Transverse colon (tissue), 4 donors: ENCODE results near the gene WNT5B.

Experiments
- CTCF ChIP-seq, 5 experiments: fragments of 200-600 bp in 3 of 5; fragments of 450-650 bp in 2 of 5; sonication (generic) in 3 of 5; IDR thresholded peaks; 1 replicate in 2 of 5; 2 replicates in 3 of 5; pipeline ENCODE4 v1.5.1; 2016 to 2017; ENCODE audit warnings: antibody characterized with exemption in 5 of 5, inconsistent platforms in 3 of 5, mild to moderate bottlenecking in 2 of 5, moderate library complexity in 1 of 5
- POLR2A ChIP-seq: fragments of 450-650 bp; IDR thresholded peaks from one replicate; pipeline ENCODE4 v1.6.1; 2016; ENCODE audit warnings: antibody characterized with exemption, mild to moderate bottlenecking, moderate library complexity
- POLR2AphosphoS5 ChIP-seq, 3 donors: sonication (generic); formaldehyde crosslinking; IDR thresholded peaks; one replicate each; pipeline ENCODE4 v1.6.1; 2016; ENCODE audit warnings: antibody characterized with exemption in 3 of 3

- TF ChIP-seq CTCF (IDR thresholded peaks at IDR 0.05) = no peak
- no peak for TF ChIP-seq POLR2A
- TF ChIP-seq POLR2AphosphoS5 (IDR thresholded peaks at IDR 0.05) = no peak
Observed at GRCh38 chr12:1644534-1645438, 15.8 kb downstream of the WNT5B start.
